Liver (tissue), 9 donors: ENCODE results near the gene GTSE1. TPM values are rescaled to one million over a fixed set of nuclear protein-coding genes. Genes with fewer than 3 reads are reported as not detected.

Experiments
- DNase-seq: peaks from one replicate; pipeline ENCODE4 v3.0.0-alpha.2; 2017; ENCODE audit warnings: low spot score
- H3K27ac ChIP-seq, 2 donors: one replicate each; pipeline ENCODE4 v1.7.0; 2013; ENCODE audit warnings: inconsistent platforms in 2 of 2, low read length in 2 of 2, control low read depth in 1 of 2, low read depth in 1 of 2, mild to moderate bottlenecking in 1 of 2
- H3K27me3 ChIP-seq, 4 donors: one replicate each; pipeline versions ENCODE4 v1.6.1 to v1.7.0; 2013; ENCODE audit warnings: low read length in 3 of 4, inconsistent platforms in 1 of 4, mild to moderate bottlenecking in 1 of 4, moderate library complexity in 1 of 4; ENCODE audit not compliant: control insufficient read depth in 4 of 4, insufficient read depth in 4 of 4
- H3K36me3 ChIP-seq, 4 donors: one replicate each; pipeline versions ENCODE4 v1.6.1 to v1.7.0; 2013; ENCODE audit warnings: low read length in 3 of 4, mild to moderate bottlenecking in 3 of 4, low read depth in 1 of 4, moderate library complexity in 1 of 4; ENCODE audit not compliant: control insufficient read depth in 4 of 4, insufficient read depth in 3 of 4
- H3K4me1 ChIP-seq, 4 donors: one replicate each; pipeline versions ENCODE4 v1.6.1 to v1.7.0; 2013; ENCODE audit warnings: low read length in 3 of 4, mild to moderate bottlenecking in 3 of 4, moderate library complexity in 1 of 4; ENCODE audit not compliant: control insufficient read depth in 4 of 4, insufficient read depth in 4 of 4
- H3K4me3 ChIP-seq, 3 donors: one replicate each; pipeline versions ENCODE4 v1.6.1 to v1.7.0; 2013; ENCODE audit warnings: low read length in 3 of 3, control low read depth in 1 of 3, low read depth in 1 of 3, mild to moderate bottlenecking in 1 of 3
- H3K9ac ChIP-seq, 2 donors: one replicate each; pipeline ENCODE4 v1.7.0; 2013; ENCODE audit warnings: low read length in 2 of 2, mild to moderate bottlenecking in 2 of 2, moderate library complexity in 2 of 2, control low read depth in 1 of 2, low read depth in 1 of 2
- H3K9me3 ChIP-seq, 4 donors: one replicate each; pipeline versions ENCODE4 v1.6.1 to v1.7.0; 2013; ENCODE audit warnings: low read length in 3 of 4; ENCODE audit not compliant: control insufficient read depth in 4 of 4
- EGR1 ChIP-seq, 2 donors: IDR thresholded peaks; 2 replicates each; pipeline ENCODE4 v1.6.1; 2016 to 2018; ENCODE audit warnings: antibody characterized with exemption in 2 of 2, low read depth in 2 of 2
- FOXA1 ChIP-seq: IDR thresholded peaks from 2 replicates; pipeline ENCODE4 v1.6.1; 2016; ENCODE audit warnings: antibody characterized with exemption
- FOXA2 ChIP-seq: IDR thresholded peaks from 2 replicates; pipeline ENCODE4 v1.6.1; 2016; ENCODE audit warnings: antibody characterized with exemption
- GABPA ChIP-seq, 2 donors: IDR thresholded peaks in 1 of 2; conservative IDR thresholded peaks in 1 of 2; 2 replicates each; pipeline ENCODE4 v1.6.1; 2016; ENCODE audit warnings: antibody characterized with exemption in 2 of 2, mild to moderate bottlenecking in 1 of 2, moderate library complexity in 1 of 2
- HNF4A ChIP-seq, 2 donors: conservative IDR thresholded peaks; 2 replicates each; pipeline ENCODE4 v1.6.1; 2016; ENCODE audit warnings: antibody characterized with exemption in 2 of 2, mild to moderate bottlenecking in 2 of 2
- HNF4G ChIP-seq: IDR thresholded peaks from 2 replicates; pipeline ENCODE4 v1.6.1; 2016; ENCODE audit warnings: antibody characterized with exemption
- JUND ChIP-seq, 2 donors: IDR thresholded peaks; 2 replicates each; pipeline ENCODE4 v1.6.1; 2016; ENCODE audit warnings: antibody characterized with exemption in 2 of 2
- NR2F2 ChIP-seq: IDR thresholded peaks from 2 replicates; pipeline ENCODE4 v1.6.1; 2016; ENCODE audit warnings: antibody characterized with exemption
- RAD21 ChIP-seq, 2 donors: IDR thresholded peaks; 2 replicates each; pipeline ENCODE4 v1.6.1; 2016; ENCODE audit warnings: antibody characterized with exemption in 2 of 2, mild to moderate bottlenecking in 2 of 2
- RXRA ChIP-seq, 2 donors: IDR thresholded peaks; 2 replicates each; pipeline ENCODE4 v1.6.1; 2017 to 2018; ENCODE audit warnings: antibody characterized with exemption in 2 of 2, mild to moderate bottlenecking in 1 of 2
- SP1 ChIP-seq: IDR thresholded peaks from 2 replicates; pipeline ENCODE4 v1.6.1; 2018; ENCODE audit warnings: antibody characterized with exemption, mild to moderate bottlenecking
- TAF1 ChIP-seq: conservative IDR thresholded peaks from 2 replicates; pipeline ENCODE4 v1.6.1; 2016; ENCODE audit warnings: antibody characterized with exemption, mild to moderate bottlenecking
- YY1 ChIP-seq: IDR thresholded peaks from 2 replicates; pipeline ENCODE4 v1.6.1; 2016; ENCODE audit warnings: antibody characterized with exemption, mild to moderate bottlenecking
- WGBS: extraction: QIAGEN DNeasy Blood & Tissue Kit; methylation state at CpG from one replicate; pipeline ENCODE4 v1.1.7; 2013; 5-methylcytosine and 5-hydroxymethylcytosine counted together
- polyA plus RNA-seq, 2 donors: library from polyadenylated mRNA; stranded (reverse) in 1 of 2; unstranded in 1 of 2; fragments of 200-250 nt in 1 of 2; fragments of >200 nt in 1 of 2; fragmentation: Nextera tagmentation in 1 of 2; extraction: Ambion mirVana in 1 of 2; gene quantifications; one replicate each; pipeline versions ENCODE4 v1.2.1 to v1.2.3, GENCODE V29; 2013 to 2015
- total RNA-seq, 2 donors: library from RNA; depleted of rRNA; stranded (reverse); fragments of >200 nt; gene quantifications; one replicate each; pipeline ENCODE4 v1.2.3, GENCODE V29; 2014
- TF ChIP-seq, protein P1 (sequence below): IDR thresholded peaks from 2 replicates; pipeline ENCODE4 v1.6.1; 2016; ENCODE audit warnings: antibody characterized with exemption
- TF ChIP-seq, protein P2 (sequence below): IDR thresholded peaks from 2 replicates; pipeline ENCODE4 v1.6.1; 2016; ENCODE audit warnings: antibody characterized with exemption
- donor health status: healthy.
- donor health status: healthy.
- donor health status: healthy.
- donor health status: healthy.
- donor health status: healthy.

GTSE1 gene
- total and polyA plus RNA-seq, 4 donors: 0.17 to 13.9 (median 0.85) TPM

DNA sequence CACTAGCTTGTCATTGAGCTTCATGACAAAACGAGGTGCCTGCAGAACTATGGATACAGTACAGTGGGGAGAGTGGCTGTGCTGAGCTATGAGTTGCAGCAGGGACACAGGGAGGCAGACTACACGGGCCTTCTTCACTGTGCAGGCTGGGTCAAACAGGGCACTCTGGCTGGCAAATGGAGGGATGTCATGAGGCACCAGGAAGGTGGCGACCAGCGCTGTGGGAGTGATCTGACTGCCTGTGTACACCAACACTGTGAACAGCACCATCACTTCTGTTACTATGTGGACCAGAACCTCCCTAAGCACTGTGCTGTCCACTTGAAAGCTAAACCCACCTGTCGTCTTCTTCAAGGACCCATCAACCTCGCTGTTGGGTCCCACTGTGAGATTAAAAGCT is 36.6 kb upstream of the GTSE1 start:
- Histone ChIP-seq H3K4me3 (no peak overlapping the region), H3K27ac (no peak overlapping the region), H3K36me3 (no peaks in the 10 kb centered on the region), H3K27me3 (no peaks in the 10 kb centered on the region), H3K9me3 (no peaks in the 10 kb centered on the region), H3K9ac (no peak overlapping the region), H3K4me1 (peaks cover 0 to 4% (median 0%) of the 10 kb centered on the region in 4 donors)
- DNase-seq: no peak
- no peak for TF ChIP-seq YY1
- no peak for TF ChIP-seq SP1
- TF ChIP-seq EGR1 (IDR thresholded peaks at IDR 0.05; ENCODE audit: low read depth in 2 of 2): no peak
- no peak for TF ChIP-seq NR2F2
- TF ChIP-seq RXRA (IDR thresholded peaks at IDR 0.05): no peak
- no peak for TF ChIP-seq HNF4G
- TF ChIP-seq, protein P1, sequence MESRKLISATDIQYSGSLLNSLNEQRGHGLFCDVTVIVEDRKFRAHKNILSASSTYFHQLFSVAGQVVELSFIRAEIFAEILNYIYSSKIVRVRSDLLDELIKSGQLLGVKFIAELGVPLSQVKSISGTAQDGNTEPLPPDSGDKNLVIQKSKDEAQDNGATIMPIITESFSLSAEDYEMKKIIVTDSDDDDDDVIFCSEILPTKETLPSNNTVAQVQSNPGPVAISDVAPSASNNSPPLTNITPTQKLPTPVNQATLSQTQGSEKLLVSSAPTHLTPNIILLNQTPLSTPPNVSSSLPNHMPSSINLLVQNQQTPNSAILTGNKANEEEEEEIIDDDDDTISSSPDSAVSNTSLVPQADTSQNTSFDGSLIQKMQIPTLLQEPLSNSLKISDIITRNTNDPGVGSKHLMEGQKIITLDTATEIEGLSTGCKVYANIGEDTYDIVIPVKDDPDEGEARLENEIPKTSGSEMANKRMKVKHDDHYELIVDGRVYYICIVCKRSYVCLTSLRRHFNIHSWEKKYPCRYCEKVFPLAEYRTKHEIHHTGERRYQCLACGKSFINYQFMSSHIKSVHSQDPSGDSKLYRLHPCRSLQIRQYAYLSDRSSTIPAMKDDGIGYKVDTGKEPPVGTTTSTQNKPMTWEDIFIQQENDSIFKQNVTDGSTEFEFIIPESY: no peak
- 89% methylated on average over 6 of the region's 6 CpGs for WGBS

DNA sequence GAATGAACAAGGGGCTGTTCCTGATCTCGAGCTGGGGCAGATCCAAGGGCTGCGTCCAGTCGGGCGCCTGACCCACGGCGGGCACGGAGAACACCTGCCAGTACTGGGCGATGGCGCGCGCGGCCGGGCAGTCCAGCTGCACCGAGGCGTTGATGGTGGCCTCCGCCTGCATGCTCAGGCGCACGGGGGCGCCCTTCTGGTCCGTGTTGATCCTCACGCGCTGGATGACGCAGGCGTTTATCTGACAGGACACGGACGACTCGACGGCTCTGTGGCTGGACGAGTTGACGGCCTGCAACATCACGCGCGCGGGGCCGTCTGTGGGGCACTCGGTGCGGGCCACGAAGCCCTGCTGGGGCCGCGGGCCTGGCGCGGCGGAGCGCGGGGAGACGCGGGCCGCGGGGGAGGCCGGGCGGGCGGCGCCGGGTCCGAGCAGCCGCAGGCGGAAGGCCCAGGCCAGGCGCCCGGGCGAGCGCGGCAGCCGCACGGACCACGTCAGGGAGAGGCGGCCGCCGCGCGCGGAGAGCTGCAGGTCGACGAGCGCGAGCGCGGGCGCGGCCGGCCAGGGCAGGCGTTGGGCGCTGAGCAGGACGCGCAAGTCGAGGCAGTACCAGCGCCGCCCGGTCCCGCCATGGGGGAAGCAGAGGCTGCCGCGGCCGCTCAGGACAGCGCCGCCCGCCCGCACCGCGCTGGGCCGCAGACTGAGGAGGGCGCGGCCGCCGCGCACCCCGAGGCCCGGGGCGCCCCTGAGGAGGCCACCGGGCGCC is 34.0 kb upstream of the GTSE1 start:
- H3K27me3 ChIP-seq: no peaks in the 10 kb centered on the region
- TF ChIP-seq, protein P2, sequence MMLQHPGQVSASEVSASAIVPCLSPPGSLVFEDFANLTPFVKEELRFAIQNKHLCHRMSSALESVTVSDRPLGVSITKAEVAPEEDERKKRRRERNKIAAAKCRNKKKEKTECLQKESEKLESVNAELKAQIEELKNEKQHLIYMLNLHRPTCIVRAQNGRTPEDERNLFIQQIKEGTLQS: no peak
- TF ChIP-seq RAD21 (IDR thresholded peaks at IDR 0.05): peak in 1 of 2 donors; percentile 21
- H3K9ac ChIP-seq: no peak overlapping the region
- WGBS: 27% methylated on average over 109 of the region's 109 CpGs
- peak overlapping the region in 1 of 3 donors; percentile 46 for H3K4me3 ChIP-seq
- peak; percentile 84 for DNase-seq
- H3K4me1 ChIP-seq: peaks cover 0 to 11% (median 8%) of the 10 kb centered on the region in 4 donors
- H3K36me3 ChIP-seq: no peaks in the 10 kb centered on the region
- no peaks in the 10 kb centered on the region for H3K9me3 ChIP-seq
- no peak overlapping the region for H3K27ac ChIP-seq

DNA sequence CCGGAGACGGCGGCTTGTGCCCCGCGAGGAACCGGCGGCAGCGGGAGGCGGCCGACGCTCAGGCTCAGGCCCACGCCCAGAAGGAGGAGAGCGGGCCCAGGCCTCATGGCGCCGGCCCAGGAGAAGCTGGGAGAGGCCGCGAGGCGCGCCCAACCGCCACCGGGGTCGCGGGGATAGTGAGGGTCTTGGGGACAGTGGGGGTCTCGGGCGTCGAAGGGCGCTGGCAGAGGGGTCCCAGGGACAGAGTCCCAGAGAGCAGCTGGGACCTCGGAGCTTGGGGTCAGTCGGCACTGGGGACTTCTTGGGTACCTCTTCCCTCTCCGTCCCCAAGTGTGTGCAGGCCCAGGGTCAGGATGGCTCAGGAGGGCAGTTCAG is 33.5 kb upstream of the GTSE1 start, which contains the start of gene PKDREJ:
Gene PKDREJ, minus strand, starts transcription at position 128 of the 375 bp plus-strand sequence. Its CDS starts 21 bp downstream, at position 107.
- TF ChIP-seq JUND (IDR thresholded peaks at IDR 0.05): no peak
- no peak for TF ChIP-seq FOXA1
- no peak for TF ChIP-seq GABPA (IDR thresholded peaks at IDR 0.05 in 1 of 2, conservative IDR thresholded peaks at IDR 0.05 in 1 of 2)
- TF ChIP-seq HNF4G: no peak
- no peak for TF ChIP-seq YY1
- no peak for TF ChIP-seq FOXA2
- TF ChIP-seq HNF4A (conservative IDR thresholded peaks at IDR 0.05): no peak
- no peak for TF ChIP-seq RAD21 (IDR thresholded peaks at IDR 0.05)
- TF ChIP-seq, protein P1: no peak
- no peak for TF ChIP-seq TAF1
- H3K27me3 ChIP-seq: no peaks in the 10 kb centered on the region
- no peaks in the 10 kb centered on the region for H3K36me3 ChIP-seq
- no peak for DNase-seq
- peaks cover 0 to 11% (median 8%) of the 10 kb centered on the region in 4 donors for H3K4me1 ChIP-seq
- H3K9ac ChIP-seq: no peak within 1 kb of the TSS
- WGBS: 54% methylated on average over 30 of the region's 30 CpGs
- H3K9me3 ChIP-seq: no peaks in the 10 kb centered on the region
- H3K27ac ChIP-seq: no peak within 1 kb of the TSS
- H3K4me3 ChIP-seq: peak within 1 kb of the TSS in 1 of 3 donors; percentile 46
